K562 (cell line): Measurements from ENCODE around the gene LTK. TPM values are rescaled to one million over a fixed set of nuclear protein-coding genes. Genes with fewer than 3 reads are reported as not detected.
A peak's percentile ranks its signal among the peaks of the same experiment; 100 is the strongest.

Experiments used
- CHD4 ChIP-seq: fragments of 200-600 bp; sonication (generic); IDR thresholded peaks from 3 replicates; pipeline ENCODE4 v1.6.1; 2012; ENCODE audit warnings: low read depth, mild to moderate bottlenecking, mixed read lengths, low read length, inconsistent platforms; ENCODE audit not compliant: insufficient read depth, insufficient replicate concordance, poor library complexity, severe bottlenecking
- DEAF1 ChIP-seq: fragments of 450-650 bp; formaldehyde crosslinking; IDR thresholded peaks from 2 replicates; pipeline ENCODE4 v1.4.0; 2020; ENCODE audit warnings: mild to moderate bottlenecking, moderate library complexity
- EHMT2 ChIP-seq: fragments of 450-650 bp; IDR thresholded peaks from 2 replicates; pipeline ENCODE4 v1.6.1; 2018; ENCODE audit warnings: antibody characterized with exemption
- EP300 ChIP-seq: IDR thresholded peaks from 2 replicates; pipeline ENCODE4 v1.6.1; 2012; ENCODE audit warnings: low read length, improper control_type of control experiment
- HMGXB4 ChIP-seq: sonication (generic); formaldehyde crosslinking; IDR thresholded peaks from 2 replicates; pipeline ENCODE4 v1.8.1; 2023; ENCODE audit warnings: mild to moderate bottlenecking, missing genetic modification reagents
- NFE2 ChIP-seq: IDR thresholded peaks from 2 replicates; pipeline ENCODE4 v1.6.1; 2014; ENCODE audit warnings: antibody characterized with exemption, low read depth
- TCF7L2 ChIP-seq: fragments of 150-350 bp; IDR thresholded peaks from 2 replicates; pipeline ENCODE4 v1.6.1; 2016; ENCODE audit warnings: low read depth, mild to moderate bottlenecking, low read length, moderate library complexity
- ZNF140 ChIP-seq: fragments of 250-450 bp; sonication (Bioruptor Pico); IDR thresholded peaks from 2 replicates; pipeline ENCODE4 v1.8.0; 2021; ENCODE audit warnings: moderate library complexity, mild to moderate bottlenecking, inconsistent platforms
- ZNF277 ChIP-seq: fragments of 250-450 bp; sonication (Bioruptor Pico); IDR thresholded peaks from 2 replicates; pipeline ENCODE4 v1.8.0; 2022; ENCODE audit warnings: inconsistent platforms, mild to moderate bottlenecking, moderate library complexity, borderline replicate concordance
- polyA plus RNA-seq, 8 experiments: library from polyadenylated mRNA; depleted of rRNA in 4 of 8; stranded (reverse) in 5 of 8; unstranded in 3 of 8; fragments of >200 nt; fragmentation: Nextera tagmentation in 2 of 8; fragmentation: Illumina TruSeq in 1 of 8; extraction: Ambion mirVana in 2 of 8; extraction: Trizol in 1 of 8; gene quantifications; 2 replicates each; pipeline versions ENCODE4 v1.2.1 to v1.2.3, GENCODE V29; 2011 to 2014; ENCODE audit warnings: inconsistent platforms in 1 of 8, missing spikeins in 1 of 8
- total RNA-seq, 7 experiments: library from RNA; depleted of rRNA in 6 of 7; stranded (reverse); fragments of >200 nt in 6 of 7; fragmentation: Illumina TruSeq in 2 of 7; extraction: Trizol in 2 of 7; gene quantifications; 2 replicates each; pipeline versions ENCODE4 v1.2.1 to v1.2.3, GENCODE V29; 2011 to 2021; ENCODE audit warnings: low replicate concordance in 1 of 7
- TF ChIP-seq, protein P1 (sequence below): sonication (generic); formaldehyde crosslinking; IDR thresholded peaks from 2 replicates; pipeline ENCODE4 v1.8.0; 2022; ENCODE audit warnings: mild to moderate bottlenecking, low read depth, missing genetic modification reagents
- TF ChIP-seq, protein P2 (sequence below), 2 experiments: fragments of 450-650 bp; formaldehyde crosslinking in 1 of 2; IDR thresholded peaks; 2 replicates each; pipeline versions ENCODE4 v1.4.0 to v1.6.1; 2014 to 2020; ENCODE audit warnings: mild to moderate bottlenecking in 2 of 2, borderline replicate concordance in 1 of 2, low read depth in 1 of 2

The LTK gene
- total and polyA plus RNA-seq, 9 of the 15 experiments (the other 6 are each of a cell fraction or from before 2014, with no cell fraction given), result 0.25 to 4.4 (median 1.8) TPM

DNA sequence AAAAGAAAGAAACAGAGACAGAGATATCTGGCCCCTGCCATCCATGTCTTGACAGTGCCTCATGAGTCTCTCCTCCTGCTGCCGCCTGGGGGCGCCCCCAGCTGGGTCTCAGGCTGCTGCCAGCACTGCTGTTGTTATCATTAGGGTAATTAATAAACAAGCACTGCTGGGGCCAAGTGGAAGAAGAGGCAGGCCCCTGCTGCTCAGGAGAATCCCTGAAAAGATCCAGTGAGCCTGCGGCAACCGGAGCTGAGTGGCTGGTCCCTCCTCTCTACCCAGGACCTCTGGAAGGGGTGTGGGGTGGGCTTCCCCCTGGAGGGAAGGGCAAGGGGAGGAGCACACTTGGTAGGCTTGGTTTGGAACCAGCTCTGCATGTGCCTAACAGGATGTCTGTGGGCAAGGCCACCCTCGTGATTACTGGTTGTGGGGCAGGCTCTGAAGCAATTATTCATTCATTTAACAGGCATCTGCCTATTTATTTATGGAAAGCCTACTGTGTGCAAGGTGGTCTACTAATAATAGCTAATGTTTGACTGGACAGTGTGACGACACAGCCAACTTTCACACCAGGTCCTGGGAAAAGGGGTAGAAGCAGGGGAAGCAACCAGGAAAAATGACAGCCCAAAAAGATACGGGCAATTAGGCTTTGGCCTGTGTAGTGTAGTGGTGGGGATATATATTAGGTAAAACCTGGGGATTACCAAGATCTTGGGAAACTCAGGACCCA, 44.2 kb upstream of the LTK start (continued):
- TF ChIP-seq HMGXB4 (CRISPR knock-in tag), result no peak
- TF ChIP-seq CHD4, result no peak
- TF ChIP-seq, protein P1, sequence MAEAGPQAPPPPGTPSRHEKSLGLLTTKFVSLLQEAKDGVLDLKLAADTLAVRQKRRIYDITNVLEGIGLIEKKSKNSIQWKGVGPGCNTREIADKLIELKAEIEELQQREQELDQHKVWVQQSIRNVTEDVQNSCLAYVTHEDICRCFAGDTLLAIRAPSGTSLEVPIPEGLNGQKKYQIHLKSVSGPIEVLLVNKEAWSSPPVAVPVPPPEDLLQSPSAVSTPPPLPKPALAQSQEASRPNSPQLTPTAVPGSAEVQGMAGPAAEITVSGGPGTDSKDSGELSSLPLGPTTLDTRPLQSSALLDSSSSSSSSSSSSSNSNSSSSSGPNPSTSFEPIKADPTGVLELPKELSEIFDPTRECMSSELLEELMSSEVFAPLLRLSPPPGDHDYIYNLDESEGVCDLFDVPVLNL (CRISPR knock-in tag), result no peak
- 0 out of 2 replicates have a peak, but pooled peaks have one; percentile 6 for TF ChIP-seq EP300
- no peak for TF ChIP-seq EHMT2
- TF ChIP-seq DEAF1, result peak; percentile 43; the same call in 1 of the 2 replicates
- TF ChIP-seq, protein P2, sequence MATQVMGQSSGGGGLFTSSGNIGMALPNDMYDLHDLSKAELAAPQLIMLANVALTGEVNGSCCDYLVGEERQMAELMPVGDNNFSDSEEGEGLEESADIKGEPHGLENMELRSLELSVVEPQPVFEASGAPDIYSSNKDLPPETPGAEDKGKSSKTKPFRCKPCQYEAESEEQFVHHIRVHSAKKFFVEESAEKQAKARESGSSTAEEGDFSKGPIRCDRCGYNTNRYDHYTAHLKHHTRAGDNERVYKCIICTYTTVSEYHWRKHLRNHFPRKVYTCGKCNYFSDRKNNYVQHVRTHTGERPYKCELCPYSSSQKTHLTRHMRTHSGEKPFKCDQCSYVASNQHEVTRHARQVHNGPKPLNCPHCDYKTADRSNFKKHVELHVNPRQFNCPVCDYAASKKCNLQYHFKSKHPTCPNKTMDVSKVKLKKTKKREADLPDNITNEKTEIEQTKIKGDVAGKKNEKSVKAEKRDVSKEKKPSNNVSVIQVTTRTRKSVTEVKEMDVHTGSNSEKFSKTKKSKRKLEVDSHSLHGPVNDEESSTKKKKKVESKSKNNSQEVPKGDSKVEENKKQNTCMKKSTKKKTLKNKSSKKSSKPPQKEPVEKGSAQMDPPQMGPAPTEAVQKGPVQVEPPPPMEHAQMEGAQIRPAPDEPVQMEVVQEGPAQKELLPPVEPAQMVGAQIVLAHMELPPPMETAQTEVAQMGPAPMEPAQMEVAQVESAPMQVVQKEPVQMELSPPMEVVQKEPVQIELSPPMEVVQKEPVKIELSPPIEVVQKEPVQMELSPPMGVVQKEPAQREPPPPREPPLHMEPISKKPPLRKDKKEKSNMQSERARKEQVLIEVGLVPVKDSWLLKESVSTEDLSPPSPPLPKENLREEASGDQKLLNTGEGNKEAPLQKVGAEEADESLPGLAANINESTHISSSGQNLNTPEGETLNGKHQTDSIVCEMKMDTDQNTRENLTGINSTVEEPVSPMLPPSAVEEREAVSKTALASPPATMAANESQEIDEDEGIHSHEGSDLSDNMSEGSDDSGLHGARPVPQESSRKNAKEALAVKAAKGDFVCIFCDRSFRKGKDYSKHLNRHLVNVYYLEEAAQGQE (IDR thresholded peaks at IDR 0.05; ENCODE audit: borderline replicate concordance), result peak; percentile 70; the same call in 1 of the 2 replicates
- TF ChIP-seq, protein P2 (CRISPR knock-in tag; IDR thresholded peaks at IDR 0.05; ENCODE audit: low read depth), result no peak
- 0 out of 2 replicates have a peak, but pooled peaks have one; percentile 3 for TF ChIP-seq NFE2
- TF ChIP-seq ZNF140 (CRISPR knock-in tag), result no peak
- no peak for TF ChIP-seq ZNF277 (CRISPR knock-in tag)
- TF ChIP-seq TCF7L2, result no peak
